ENCODE results near the gene TMEM30A. TPM values are rescaled to one million over a fixed set of nuclear protein-coding genes. Genes with fewer than 3 reads are reported as not detected.

TMEM30A gene
- 63.0 and 65.2 TPM in 2 replicates for total RNA-seq (2021)
- long read RNA-seq, full-length matches to known transcripts: 453 of 484 reads
- long read RNA-seq, partial matches to known transcripts: 7 of 484 reads
- long read RNA-seq, other reads (novel, unspliced or antisense): 24 of 484 reads

DNA sequence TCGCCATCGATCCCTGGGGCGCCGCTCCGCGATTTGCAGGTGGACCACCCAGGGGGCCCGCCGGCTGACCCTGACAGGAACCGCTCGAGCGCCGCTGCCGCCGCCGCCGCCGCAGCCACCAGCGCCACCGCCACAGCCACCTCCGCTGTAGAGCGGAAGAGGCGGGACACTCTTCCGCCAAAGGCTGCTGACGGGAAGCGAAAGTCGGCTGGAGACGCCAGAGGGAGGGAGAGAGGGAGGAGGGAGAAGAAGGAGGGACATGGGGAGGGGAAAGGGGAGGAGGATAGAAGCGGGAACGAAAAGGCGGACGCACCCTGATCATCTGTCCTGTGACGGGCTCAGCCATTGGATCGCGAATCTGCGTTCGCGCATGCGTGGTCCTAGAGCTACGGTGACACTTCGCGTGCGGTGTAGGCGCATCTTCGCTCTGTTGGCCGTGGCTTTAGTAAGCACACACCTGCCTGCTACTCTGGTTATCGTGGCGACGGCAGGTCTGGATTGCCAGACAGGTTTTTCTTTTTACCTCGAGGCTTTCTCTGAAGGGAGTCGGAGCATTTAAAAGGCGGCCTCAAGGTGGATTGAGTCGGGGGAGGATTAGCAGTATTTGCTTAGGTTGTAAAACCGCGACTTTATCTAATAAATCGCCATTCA lies at the start of gene TMEM30A:
TMEM30A (minus strand) TSS at position 161 of the 651 bp plus-strand sequence; CDS start at position 7, 154 bp downstream.
- H3K4me1 Mint-ChIP-seq: peaks cover 33 to 38% of the 10 kb centered on the region in 2 experiments

More for the DNA sequence above, at the start of gene TMEM30A:
- no peak within 1 kb of the TSS for H2BK20ac ChIP-seq (ENCODE audit: low read depth, low read length, poor library complexity, severe bottlenecking)
- no peak within 1 kb of the TSS for H3K18ac ChIP-seq (ENCODE audit: insufficient read length, low read depth, low read length)
- peak within 1 kb of the TSS; percentile 87 for H3K9ac ChIP-seq (ENCODE audit: extremely low read depth, insufficient read length, low read length)
- H4K8ac ChIP-seq (replicated peaks; ENCODE audit: insufficient read length, low read depth, low read length): no peak within 1 kb of the TSS
- no peak within 1 kb of the TSS for H3T11ph ChIP-seq (ENCODE audit: low read length)
- no peak within 1 kb of the TSS for H3K4ac ChIP-seq (ENCODE audit: low read depth, low read length)
- no CpG with 5 or more reads among the region's 55 CpGs for WGBS (ENCODE audit: extremely low coverage, insufficient read length, low lambda C conversion rate)
- H4K91ac ChIP-seq (ENCODE audit: insufficient read length, low read depth, low read length): no peak within 1 kb of the TSS
- no peaks in the 10 kb centered on the region for H4K20me1 ChIP-seq (ENCODE audit: control insufficient read depth, insufficient read depth, insufficient read length)
- H2BK5ac ChIP-seq (ENCODE audit: insufficient read length, low read length): no peak within 1 kb of the TSS
- peak within 1 kb of the TSS; percentile 92 for H3K4me2 ChIP-seq (ENCODE audit: insufficient read depth, insufficient read length, low read length)
- peak within 1 kb of the TSS; percentile 70 for H3K14ac ChIP-seq (ENCODE audit: insufficient read depth, low read length)
- no peaks in the 10 kb centered on the region for H3K23me2 ChIP-seq (ENCODE audit: insufficient read length, low read depth, low read length, poor library complexity, severe bottlenecking)
- no peak within 1 kb of the TSS for H3K23ac ChIP-seq (ENCODE audit: insufficient read length, low read depth, low read length)
- H3K4me1 ChIP-seq (ENCODE audit: insufficient read depth, low read length): 0 out of 2 replicates have a peak, but pooled peaks cover 1% of the 10 kb centered on the region
- H2AK5ac ChIP-seq (ENCODE audit: insufficient read length, low read length): no peak within 1 kb of the TSS
- no peak within 1 kb of the TSS for H2AFZ ChIP-seq (ENCODE audit: low read length)
- no peaks in the 10 kb centered on the region for H3K79me1 ChIP-seq (ENCODE audit: insufficient read depth, low read depth, low read length, poor library complexity, severe bottlenecking)
- peaks cover 13% of the 10 kb centered on the region; the same call in 1 of the 2 replicates for H3K79me2 ChIP-seq (ENCODE audit: insufficient read depth, low read length)
- no peak within 1 kb of the TSS for H2BK120ac ChIP-seq (ENCODE audit: low read depth, low read length, poor library complexity, severe bottlenecking)
- Mint-ChIP-seq H3K9me3 (no peaks in the 10 kb centered on the region), H3K4me3 (no peak within 1 kb of the TSS), H3K27me3 (ENCODE audit: low read depth) (no peaks in the 10 kb centered on the region), H3K36me3 (ENCODE audit: insufficient read depth in 1 of 3, low read depth in 3 of 3) (peaks cover 0 to 4% (median 2%) of the 10 kb centered on the region in 3 experiments; a peak in 2 of 7 replicates), H3K27ac (no peak within 1 kb of the TSS)
- no peak within 1 kb of the TSS for H2BK12ac ChIP-seq (ENCODE audit: insufficient read length, low read depth, low read length)
- no peak within 1 kb of the TSS for H3K56ac ChIP-seq (ENCODE audit: insufficient read length, low read depth, low read length)
- TF ChIP-seq, protein P1, sequence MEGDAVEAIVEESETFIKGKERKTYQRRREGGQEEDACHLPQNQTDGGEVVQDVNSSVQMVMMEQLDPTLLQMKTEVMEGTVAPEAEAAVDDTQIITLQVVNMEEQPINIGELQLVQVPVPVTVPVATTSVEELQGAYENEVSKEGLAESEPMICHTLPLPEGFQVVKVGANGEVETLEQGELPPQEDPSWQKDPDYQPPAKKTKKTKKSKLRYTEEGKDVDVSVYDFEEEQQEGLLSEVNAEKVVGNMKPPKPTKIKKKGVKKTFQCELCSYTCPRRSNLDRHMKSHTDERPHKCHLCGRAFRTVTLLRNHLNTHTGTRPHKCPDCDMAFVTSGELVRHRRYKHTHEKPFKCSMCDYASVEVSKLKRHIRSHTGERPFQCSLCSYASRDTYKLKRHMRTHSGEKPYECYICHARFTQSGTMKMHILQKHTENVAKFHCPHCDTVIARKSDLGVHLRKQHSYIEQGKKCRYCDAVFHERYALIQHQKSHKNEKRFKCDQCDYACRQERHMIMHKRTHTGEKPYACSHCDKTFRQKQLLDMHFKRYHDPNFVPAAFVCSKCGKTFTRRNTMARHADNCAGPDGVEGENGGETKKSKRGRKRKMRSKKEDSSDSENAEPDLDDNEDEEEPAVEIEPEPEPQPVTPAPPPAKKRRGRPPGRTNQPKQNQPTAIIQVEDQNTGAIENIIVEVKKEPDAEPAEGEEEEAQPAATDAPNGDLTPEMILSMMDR (conservative IDR thresholded peaks at IDR 0.05): no peak
- no peak within 1 kb of the TSS for H3K27ac ChIP-seq (ENCODE audit: insufficient read length, low read depth, low read length)
- peak; percentile 99 for DNase-seq
- no peaks in the 10 kb centered on the region for H3K9me3 ChIP-seq (ENCODE audit: control insufficient read depth, low read depth, low read length)
- H2BK15ac ChIP-seq (ENCODE audit: low read depth, low read length): no peak within 1 kb of the TSS
- H4K5ac ChIP-seq (ENCODE audit: insufficient read length, low read depth, low read length): no peak within 1 kb of the TSS
- H3K27me3 ChIP-seq (ENCODE audit: insufficient read depth, low read length): no peaks in the 10 kb centered on the region
